ENCODE measurements around the gene RAB3A.

Gene RAB3A

GRCh38 chr19:18197306-18197705 is 6.5 kb downstream of the RAB3A start:
- no peak for DNase-seq (ENCODE audit: low read depth)

- no peak for DNase-seq (ENCODE audit: low read depth)
These were observed 7.4 kb downstream of the RAB3A start for GRCh38 chr19:18196511-18196845.

GRCh38 chr19:18194554-18195238 is 9.1 kb downstream of the RAB3A start:
- no peak for DNase-seq (ENCODE audit: low read depth)

GRCh38 chr19:18194181-18194530 is 9.7 kb downstream of the RAB3A start:
- DNase-seq (ENCODE audit: low read depth) = no peak

DNA sequence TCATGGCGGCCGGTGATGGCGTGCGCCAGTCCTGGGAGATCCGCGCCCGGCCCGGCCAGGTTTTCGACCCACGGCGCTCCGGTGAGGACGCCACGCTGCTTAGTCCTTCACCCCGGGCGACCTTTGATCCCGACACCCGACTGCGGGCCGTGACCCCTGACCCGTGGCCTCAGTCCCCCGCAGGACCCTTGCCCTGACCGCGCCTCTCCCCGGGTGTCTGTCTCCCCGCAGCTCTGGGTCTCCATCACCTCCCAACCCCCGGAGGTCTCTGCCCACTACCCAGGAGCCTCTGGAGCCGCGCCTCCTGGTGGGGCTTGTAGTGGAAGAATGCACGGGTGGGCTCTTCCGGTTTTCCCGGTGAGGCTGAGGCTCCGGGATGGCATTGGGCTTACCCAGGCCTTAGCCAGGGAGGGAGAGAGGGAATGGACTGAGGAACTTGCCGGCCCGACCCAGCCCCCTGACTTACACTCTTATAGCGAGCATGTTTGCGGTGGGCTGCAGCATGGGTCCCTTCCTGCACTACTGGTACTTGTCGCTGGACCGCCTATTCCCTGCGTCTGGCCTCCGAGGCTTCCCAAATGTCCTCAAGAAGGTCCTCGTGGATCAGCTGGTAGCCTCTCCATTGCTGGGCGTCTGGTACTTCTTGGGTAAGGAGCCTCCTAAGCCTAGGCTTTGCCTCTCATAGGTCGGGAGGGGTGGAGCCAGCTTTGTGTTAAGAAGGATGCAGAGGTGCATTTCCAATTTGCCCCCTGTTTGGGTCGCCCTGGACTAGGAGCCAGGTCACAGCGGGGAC is 10.3 kb downstream of the RAB3A start:
- DNase-seq (ENCODE audit: low read depth) = no peak

- peak; percentile 96 for DNase-seq (ENCODE audit: low read depth)
These were observed 11.0 kb downstream of the RAB3A start, which contains the start of gene MPV17L2 for GRCh38 chr19:18192673-18193387. TSS of gene MPV17L2 (plus strand) at chr19:18193218. CDS start at chr19:18193282, 64 bp downstream.

- no peak for DNase-seq (ENCODE audit: low read depth)
These were observed 12.2 kb downstream of the RAB3A start for GRCh38 chr19:18191640-18192062.

DNA sequence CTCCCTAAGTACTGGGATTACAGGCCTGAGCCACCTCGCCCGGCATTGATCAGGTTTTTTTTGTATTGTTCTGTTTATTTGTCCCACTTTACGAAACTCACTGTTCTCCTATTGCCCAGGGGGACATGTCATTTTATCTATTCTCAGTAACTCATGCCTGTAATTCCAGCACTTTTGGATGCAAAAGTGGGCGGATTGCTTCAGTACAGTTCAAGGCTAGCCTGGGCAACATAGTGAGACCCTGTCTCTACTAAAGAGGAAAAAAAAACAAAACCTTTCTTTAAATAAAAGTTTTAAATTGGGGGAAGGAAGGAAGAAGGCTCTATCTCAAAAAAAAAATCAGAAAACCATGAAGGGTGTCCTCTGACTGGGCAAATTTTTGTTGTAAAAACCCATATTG is 13.6 kb downstream of the RAB3A start:
- no peak for DNase-seq (ENCODE audit: low read depth)

DNA sequence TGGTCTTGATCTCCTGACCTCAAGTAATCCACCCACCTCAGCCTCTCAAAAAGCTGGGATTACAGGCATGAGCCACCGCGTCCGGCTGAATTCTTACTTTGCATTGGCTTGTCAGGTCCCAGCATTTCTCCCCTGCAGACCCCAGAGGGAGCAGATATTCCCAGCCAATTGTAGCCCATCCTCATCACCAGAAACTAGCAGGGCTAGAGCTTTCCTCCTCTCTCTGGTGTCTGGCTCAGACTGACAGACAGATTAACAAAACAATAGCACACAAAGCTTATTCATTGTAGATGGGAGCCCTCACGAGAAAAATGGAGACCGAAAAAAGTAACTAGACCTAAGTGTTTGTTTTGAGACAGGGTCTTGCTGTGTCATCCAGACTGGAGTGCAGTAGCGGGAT is 18.3 kb downstream of the RAB3A start:
- no peak for DNase-seq (ENCODE audit: low read depth)

GRCh38 chr19:18183529-18183928 is 20.3 kb downstream of the RAB3A start:
- no peak for DNase-seq (ENCODE audit: low read depth)

DNA sequence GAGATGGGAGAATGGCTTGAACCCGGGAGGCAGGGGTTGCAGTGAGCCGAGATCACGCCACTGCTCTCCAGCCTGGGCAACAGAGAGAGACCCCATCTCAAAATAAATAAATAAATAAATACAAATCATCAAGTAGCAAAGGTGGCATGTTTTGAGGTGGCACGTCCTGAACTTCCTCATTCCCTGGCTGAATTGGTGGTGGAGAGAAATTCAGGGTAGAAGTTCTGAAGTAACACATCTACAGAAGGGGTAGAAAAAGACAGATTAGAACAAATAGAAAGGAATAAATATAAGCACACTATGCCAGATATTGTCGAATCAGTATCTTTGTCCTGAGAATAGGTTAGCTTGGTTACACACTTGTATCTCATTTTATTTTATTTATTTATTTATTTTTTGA is 23.9 kb downstream of the RAB3A start:
- no peak for DNase-seq (ENCODE audit: low read depth)

- DNase-seq (ENCODE audit: low read depth) = no peak
These were observed 27.2 kb downstream of the RAB3A start for GRCh38 chr19:18176367-18177310.

DNA sequence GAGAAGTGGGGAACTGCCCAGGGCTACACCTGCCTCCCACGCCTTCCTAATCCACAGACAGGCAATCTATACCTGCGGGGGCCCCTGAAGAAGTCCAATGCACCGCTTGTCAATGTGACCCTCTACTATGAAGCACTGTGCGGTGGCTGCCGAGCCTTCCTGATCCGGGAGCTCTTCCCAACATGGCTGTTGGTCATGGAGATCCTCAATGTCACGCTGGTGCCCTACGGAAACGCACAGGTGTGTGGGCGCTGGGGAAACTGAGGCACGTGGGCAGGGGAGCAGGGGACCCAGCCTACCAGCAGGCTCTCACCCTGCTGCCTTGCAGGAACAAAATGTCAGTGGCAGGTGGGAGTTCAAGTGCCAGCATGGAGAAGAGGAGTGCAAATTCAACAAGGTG is 28.9 kb downstream of the RAB3A start:
- DNase-seq (ENCODE audit: low read depth) = no peak

DNA sequence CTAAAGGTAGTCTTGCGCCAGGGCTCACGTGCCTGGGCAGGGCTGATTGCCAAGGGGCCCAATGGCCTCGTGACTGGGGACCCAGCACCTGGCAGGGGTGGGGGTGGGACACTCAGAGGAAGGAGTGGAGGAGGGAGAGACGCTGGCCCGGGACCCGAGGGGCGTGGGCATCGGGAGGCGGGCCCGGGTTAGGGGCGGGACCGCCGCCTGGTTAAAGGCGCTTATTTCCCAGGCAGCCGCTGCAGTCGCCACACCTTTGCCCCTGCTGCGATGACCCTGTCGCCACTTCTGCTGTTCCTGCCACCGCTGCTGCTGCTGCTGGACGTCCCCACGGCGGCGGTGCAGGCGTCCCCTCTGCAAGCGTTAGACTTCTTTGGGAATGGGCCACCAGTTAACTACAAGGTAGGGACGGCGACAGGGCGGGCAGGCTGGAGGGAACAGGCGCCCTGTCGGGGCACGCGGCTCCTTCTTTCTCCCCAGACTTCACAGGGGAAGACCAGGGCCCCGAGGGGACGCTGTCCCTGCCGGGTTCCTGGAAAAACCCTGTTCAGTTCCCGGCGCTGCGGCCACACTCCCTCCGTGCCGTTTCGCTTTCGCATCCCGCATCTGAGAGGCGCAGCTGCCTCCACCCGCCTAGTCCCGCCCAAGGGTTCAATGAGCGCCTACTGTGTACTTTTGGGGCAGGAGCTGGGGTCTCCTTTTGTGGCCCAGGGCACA is 30.1 kb downstream of the RAB3A start, which contains the start of gene IFI30:
Gene IFI30 (plus strand): TSS at position 242 of the 717 bp plus-strand sequence. CDS start 29 bp downstream, at position 271.
- DNase-seq (ENCODE audit: low read depth) = no peak

GRCh38 chr19:18173054-18173571 is 30.7 kb downstream of the RAB3A start:
- DNase-seq (ENCODE audit: low read depth) = no peak

GRCh38 chr19:18172331-18173053 is 31.4 kb downstream of the RAB3A start:
- no peak for DNase-seq (ENCODE audit: low read depth)

DNA sequence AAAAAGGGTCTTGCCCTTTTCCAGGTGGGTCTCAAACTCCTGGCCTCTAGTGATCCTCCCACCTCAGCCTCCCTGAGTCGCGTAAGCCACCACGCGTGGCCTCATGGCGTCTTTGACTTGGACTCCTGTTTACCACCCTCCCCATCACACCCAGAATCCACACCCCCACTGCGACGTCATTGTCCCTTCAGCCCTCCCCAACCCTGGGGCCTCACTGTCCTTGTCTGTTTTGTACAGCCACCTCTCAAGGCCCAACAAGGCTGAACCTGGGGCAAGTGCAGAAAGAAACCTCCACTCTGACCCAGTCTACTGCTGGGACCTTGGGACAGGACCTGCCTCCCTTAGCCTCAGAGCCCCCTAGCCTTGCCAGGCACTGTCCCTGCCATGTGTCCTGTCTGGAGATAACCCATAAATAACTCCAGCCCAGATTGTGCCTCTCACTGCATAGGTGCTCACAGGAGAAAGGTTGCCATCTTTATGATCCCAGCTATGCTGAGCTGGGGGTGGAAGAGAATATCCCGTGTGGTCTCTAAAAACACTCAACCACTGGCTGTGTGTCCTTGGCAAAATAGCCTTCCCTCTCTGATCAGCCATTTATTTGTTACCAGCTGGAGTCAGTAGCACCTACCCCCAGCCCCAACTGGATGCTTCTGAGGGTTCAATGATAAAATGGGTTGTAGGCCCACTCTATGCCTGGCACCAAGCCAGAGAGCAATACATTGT is 32.1 kb downstream of the RAB3A start:
- DNase-seq (ENCODE audit: low read depth) = no peak

- no peak for DNase-seq (ENCODE audit: low read depth)
These were observed 33.1 kb downstream of the RAB3A start for GRCh38 chr19:18170714-18171255.
